Measurements from ENCODE around the gene SORBS2.
"Not testable (repeated sequence)": the region's sequence is repeated elsewhere in the genome, so short reads cannot be mapped to it uniquely, and the experiment has no call there.

The SORBS2 gene

GRCh38 chr4:185811509-185812364 lies at the start of gene SORBS2:
SORBS2 (minus strand) TSS chr4:185812194; CDS start chr4:185690571, 121,623 bp downstream.
- no peak for DNase-seq (ENCODE audit: low read depth)

GRCh38 chr4:185859111-185859510 lies 47.1 kb upstream of the SORBS2 start:
- DNase-seq (ENCODE audit: low read depth), result no peak

GRCh38 chr4:185857561-185857960 lies 45.6 kb upstream of the SORBS2 start:
- DNase-seq (ENCODE audit: low read depth), result not testable (repeated sequence)

- DNase-seq (ENCODE audit: low read depth), result no peak
Measured at GRCh38 chr4:185853841-185854240, 41.8 kb upstream of the SORBS2 start.

GRCh38 chr4:185852961-185853360 lies 41.0 kb upstream of the SORBS2 start:
- no peak for DNase-seq (ENCODE audit: low read depth)

- no peak for DNase-seq (ENCODE audit: low read depth)
Measured at GRCh38 chr4:185849664-185850550, 37.9 kb upstream of the SORBS2 start.

GRCh38 chr4:185847352-185848097 lies 35.5 kb upstream of the SORBS2 start:
- no peak for DNase-seq (ENCODE audit: low read depth)

GRCh38 chr4:185846505-185847150 lies 34.6 kb upstream of the SORBS2 start:
- no peak for DNase-seq (ENCODE audit: low read depth)

GRCh38 chr4:185845966-185846365 lies 34.0 kb upstream of the SORBS2 start:
- no peak for DNase-seq (ENCODE audit: low read depth)

GRCh38 chr4:185841451-185841850 lies 29.5 kb upstream of the SORBS2 start:
- no peak for DNase-seq (ENCODE audit: low read depth)

- no peak for DNase-seq (ENCODE audit: low read depth)
Measured at GRCh38 chr4:185840953-185841352, 29.0 kb upstream of the SORBS2 start.

- DNase-seq (ENCODE audit: low read depth), result no peak
Measured at GRCh38 chr4:185840201-185840600, 28.2 kb upstream of the SORBS2 start.

- no peak for DNase-seq (ENCODE audit: low read depth)
Measured at GRCh38 chr4:185839770-185840169, 27.8 kb upstream of the SORBS2 start.

- DNase-seq (ENCODE audit: low read depth), result no peak
Measured at GRCh38 chr4:185839194-185839712, 27.3 kb upstream of the SORBS2 start.

- DNase-seq (ENCODE audit: low read depth), result no peak
Measured at GRCh38 chr4:185838514-185839193, 26.7 kb upstream of the SORBS2 start.

- no peak for DNase-seq (ENCODE audit: low read depth)
Measured at GRCh38 chr4:185838104-185838452, 26.1 kb upstream of the SORBS2 start.

GRCh38 chr4:185837415-185838103 lies 25.6 kb upstream of the SORBS2 start:
- no peak for DNase-seq (ENCODE audit: low read depth)

- DNase-seq (ENCODE audit: low read depth), result no peak
Measured at GRCh38 chr4:185836241-185837084, 24.5 kb upstream of the SORBS2 start.

GRCh38 chr4:185835814-185836213 lies 23.8 kb upstream of the SORBS2 start:
- no peak for DNase-seq (ENCODE audit: low read depth)

Measured in stimulated activated CD4-positive, alpha-beta T cell treated with anti-CD3 and anti-CD28 coated beads, Interleukin-2, amount 100 ng/mL, for 4 hours (primary cell).